GM10847 (cell line): ENCODE measurements around the gene ADRM1.

ENCODE experiments used
- POLR2A ChIP-seq: IDR thresholded peaks from 2 replicates; pipeline ENCODE4 v1.6.1; 2011; ENCODE audit not compliant: insufficient read length; ENCODE audit errors: extremely low read depth

The ADRM1 gene

GRCh38 chr20:62332421-62332820 lies 29.6 kb downstream of the ADRM1 start:
- no peak for TF ChIP-seq POLR2A

GRCh38 chr20:62332989-62333819 lies 30.4 kb downstream of the ADRM1 start:
- no peak for TF ChIP-seq POLR2A

- no peak for TF ChIP-seq POLR2A
Observed at GRCh38 chr20:62333820-62334595, 31.2 kb downstream of the ADRM1 start.

- no peak for TF ChIP-seq POLR2A
Observed at GRCh38 chr20:62334881-62335280, 32.1 kb downstream of the ADRM1 start.

GRCh38 chr20:62335532-62335931 lies 32.7 kb downstream of the ADRM1 start:
- no peak for TF ChIP-seq POLR2A

- TF ChIP-seq POLR2A = no peak
Observed at GRCh38 chr20:62336329-62336728, 33.5 kb downstream of the ADRM1 start.

GRCh38 chr20:62336775-62337557 lies 34.2 kb downstream of the ADRM1 start:
- no peak for TF ChIP-seq POLR2A

- no peak for TF ChIP-seq POLR2A
Observed at GRCh38 chr20:62337558-62338293, 34.9 kb downstream of the ADRM1 start.

- TF ChIP-seq POLR2A = no peak
Observed at GRCh38 chr20:62338294-62338620, 35.5 kb downstream of the ADRM1 start.

- peak; percentile 29 for TF ChIP-seq POLR2A
Observed at GRCh38 chr20:62339647-62340062, 36.9 kb downstream of the ADRM1 start.

GRCh38 chr20:62342910-62343309 lies 40.1 kb downstream of the ADRM1 start:
- no peak for TF ChIP-seq POLR2A

GRCh38 chr20:62344092-62344491 lies 41.3 kb downstream of the ADRM1 start:
- TF ChIP-seq POLR2A = no peak

GRCh38 chr20:62344782-62345181 lies 42.0 kb downstream of the ADRM1 start:
- no peak for TF ChIP-seq POLR2A

- no peak for TF ChIP-seq POLR2A
Observed at GRCh38 chr20:62345681-62346370, 43.0 kb downstream of the ADRM1 start.
